Astrocyte (in vitro differentiated cells and primary cell): ENCODE results near the gene C2CD4C. TPM values are rescaled to one million over a fixed set of nuclear protein-coding genes. Genes with fewer than 3 reads are reported as not detected.
"Not testable (repeated sequence)": the region's sequence is repeated elsewhere in the genome, so short reads cannot be mapped to it uniquely, and the experiment has no call there.

Experiments
- DNase-seq: peaks from one replicate; pipeline ENCODE4 v3.0.0-alpha.2; 2010; ENCODE audit warnings: low read depth
- FAIRE-seq: peaks from 2 replicates; lab custom pipeline; 2011; peaks lifted over from hg19 to GRCh38; lab: Jason Lieb, UNC
- H2AFZ ChIP-seq: 2 replicates; pipeline ENCODE4 v1.6.0; 2012; ENCODE audit warnings: low read depth, low read length, inconsistent platforms
- H3K27ac ChIP-seq: 2 replicates; pipeline ENCODE4 v1.5.1; 2011; ENCODE audit warnings: low read depth, low read length, inconsistent platforms
- H3K27me3 ChIP-seq: 2 replicates; pipeline ENCODE4 v1.6.0; 2011; ENCODE audit warnings: low read length, inconsistent platforms; ENCODE audit not compliant: insufficient read depth
- H3K36me3 ChIP-seq: 2 replicates; pipeline ENCODE4 v1.5.1; 2011; ENCODE audit warnings: low read length, inconsistent platforms; ENCODE audit not compliant: insufficient read depth
- H3K4me1 ChIP-seq: 2 replicates; pipeline ENCODE4 v1.5.1; 2011; ENCODE audit warnings: low read length, inconsistent platforms; ENCODE audit not compliant: insufficient read depth
- H3K4me2 ChIP-seq: 2 replicates; pipeline ENCODE4 v1.6.0; 2012; ENCODE audit warnings: low read length, inconsistent platforms
- H3K4me3 ChIP-seq: 2 replicates; pipeline ENCODE4 v1.5.1; 2011; ENCODE audit warnings: low read depth, mild to moderate bottlenecking, low read length, inconsistent platforms; ENCODE audit not compliant: insufficient read depth
- H3K79me2 ChIP-seq: 2 replicates; pipeline ENCODE4 v1.6.0; 2012; ENCODE audit warnings: mild to moderate bottlenecking, low read length, inconsistent platforms; ENCODE audit not compliant: insufficient read depth
- H3K9ac ChIP-seq: 2 replicates; pipeline ENCODE4 v1.6.0; 2012; ENCODE audit warnings: mild to moderate bottlenecking, low read length, inconsistent platforms
- H3K9me3 ChIP-seq: 2 replicates; pipeline ENCODE4 v1.5.1; 2012; ENCODE audit warnings: low read depth, mild to moderate bottlenecking, low read length, inconsistent platforms; ENCODE audit not compliant: insufficient read depth
- H4K20me1 ChIP-seq: 2 replicates; pipeline ENCODE4 v1.6.0; 2012; ENCODE audit warnings: low read length, inconsistent platforms; ENCODE audit not compliant: insufficient read depth
- H3K27ac Mint-ChIP-seq: one replicate; pipeline ENCODE4 v1.8.0; 2021; ENCODE audit warnings: mild to moderate bottlenecking, mixed read lengths; ENCODE audit not compliant: unreplicated experiment
- H3K27me3 Mint-ChIP-seq: one replicate; pipeline ENCODE4 v1.8.0; 2021; ENCODE audit warnings: low read depth, mixed read lengths; ENCODE audit not compliant: unreplicated experiment
- H3K36me3 Mint-ChIP-seq: one replicate; pipeline ENCODE4 v1.8.0; 2021; ENCODE audit warnings: low read depth, mixed read lengths; ENCODE audit not compliant: unreplicated experiment
- H3K4me1 Mint-ChIP-seq: one replicate; pipeline ENCODE4 v1.8.0; 2021; ENCODE audit warnings: low read depth, mixed read lengths; ENCODE audit not compliant: unreplicated experiment
- H3K4me3 Mint-ChIP-seq: one replicate; pipeline ENCODE4 v1.8.0; 2021; ENCODE audit warnings: mild to moderate bottlenecking, moderate library complexity, mixed read lengths; ENCODE audit not compliant: unreplicated experiment
- H3K9me3 Mint-ChIP-seq: one replicate; pipeline ENCODE4 v1.8.0; 2021; ENCODE audit warnings: mild to moderate bottlenecking, mixed read lengths; ENCODE audit not compliant: unreplicated experiment
- EZH2 ChIP-seq: IDR thresholded peaks from 2 replicates; pipeline ENCODE4 v1.6.1; 2012; ENCODE audit warnings: mild to moderate bottlenecking, low read length, inconsistent platforms; ENCODE audit not compliant: insufficient read depth
- total RNA-seq: library from RNA; stranded (reverse); gene quantifications from 2 replicates; pipeline ENCODE4 v1.2.1, GENCODE V29; 2021
- TF ChIP-seq, protein P1 (sequence below): IDR thresholded peaks from 2 replicates; pipeline ENCODE4 v1.5.1; 2011; ENCODE audit warnings: low read depth, mild to moderate bottlenecking, inconsistent platforms, low read length, moderate library complexity; ENCODE audit not compliant: insufficient read depth

Gene C2CD4C
- total RNA-seq, 1 donor from 2014 or later: 3.4 TPM

DNA sequence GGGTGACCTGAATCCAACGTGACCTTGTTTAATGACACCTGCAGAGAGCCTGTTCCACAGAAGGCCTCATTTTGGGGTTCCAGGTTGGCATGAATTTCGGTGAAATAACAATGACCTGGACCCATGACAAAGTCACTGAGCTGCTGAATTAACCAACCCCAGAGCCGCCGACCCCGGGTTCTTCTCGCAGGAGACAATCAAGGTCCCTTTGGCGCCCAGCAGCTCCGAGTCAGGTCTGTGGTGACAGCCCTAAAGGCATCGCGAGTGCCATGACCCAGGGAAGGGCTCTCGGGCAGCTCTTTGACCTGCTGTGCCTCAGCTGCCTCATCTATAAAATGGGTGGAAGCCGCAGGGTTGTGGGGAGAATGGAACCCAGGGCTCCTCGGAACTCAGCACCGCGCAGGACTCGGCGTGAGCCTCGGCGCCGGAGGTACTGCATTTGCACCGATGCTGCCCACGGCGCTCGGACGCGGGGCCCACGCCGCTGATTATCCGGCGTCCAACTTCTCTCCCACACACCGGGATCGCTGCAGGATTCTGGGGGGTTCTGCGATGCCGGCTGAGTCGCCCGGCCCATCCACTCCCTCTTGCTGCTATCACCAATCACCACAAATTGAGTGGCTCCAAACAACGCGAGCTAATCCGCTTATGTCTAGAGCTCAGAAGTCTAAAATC is 46.2 kb upstream of the C2CD4C start:
- H3K27me3 Mint-ChIP-seq: no peaks in the 10 kb centered on the region
- peaks cover 46% of the 10 kb centered on the region for H3K36me3 Mint-ChIP-seq
- H3K79me2 ChIP-seq: no peaks in the 10 kb centered on the region
- H3K9me3 ChIP-seq: peaks cover 13% of the 10 kb centered on the region
- no peak overlapping the region for H3K9ac ChIP-seq
- H3K27me3 ChIP-seq: no peaks in the 10 kb centered on the region
- H3K9me3 Mint-ChIP-seq: peaks cover 10% of the 10 kb centered on the region
- no peak overlapping the region for H3K27ac Mint-ChIP-seq
- no peaks in the 10 kb centered on the region for H3K4me1 Mint-ChIP-seq
- no peak overlapping the region for H3K4me3 ChIP-seq
- DNase-seq: no peak
- no peak overlapping the region for H3K4me2 ChIP-seq
- H3K27ac ChIP-seq: no peak overlapping the region
- no peak overlapping the region for H3K4me3 Mint-ChIP-seq
- FAIRE-seq: no peak
- no peaks in the 10 kb centered on the region for H3K36me3 ChIP-seq
- H2AFZ ChIP-seq: no peak overlapping the region
- peaks cover 5% of the 10 kb centered on the region for H3K4me1 ChIP-seq
- H4K20me1 ChIP-seq: no peaks in the 10 kb centered on the region
- TF ChIP-seq, protein P1, sequence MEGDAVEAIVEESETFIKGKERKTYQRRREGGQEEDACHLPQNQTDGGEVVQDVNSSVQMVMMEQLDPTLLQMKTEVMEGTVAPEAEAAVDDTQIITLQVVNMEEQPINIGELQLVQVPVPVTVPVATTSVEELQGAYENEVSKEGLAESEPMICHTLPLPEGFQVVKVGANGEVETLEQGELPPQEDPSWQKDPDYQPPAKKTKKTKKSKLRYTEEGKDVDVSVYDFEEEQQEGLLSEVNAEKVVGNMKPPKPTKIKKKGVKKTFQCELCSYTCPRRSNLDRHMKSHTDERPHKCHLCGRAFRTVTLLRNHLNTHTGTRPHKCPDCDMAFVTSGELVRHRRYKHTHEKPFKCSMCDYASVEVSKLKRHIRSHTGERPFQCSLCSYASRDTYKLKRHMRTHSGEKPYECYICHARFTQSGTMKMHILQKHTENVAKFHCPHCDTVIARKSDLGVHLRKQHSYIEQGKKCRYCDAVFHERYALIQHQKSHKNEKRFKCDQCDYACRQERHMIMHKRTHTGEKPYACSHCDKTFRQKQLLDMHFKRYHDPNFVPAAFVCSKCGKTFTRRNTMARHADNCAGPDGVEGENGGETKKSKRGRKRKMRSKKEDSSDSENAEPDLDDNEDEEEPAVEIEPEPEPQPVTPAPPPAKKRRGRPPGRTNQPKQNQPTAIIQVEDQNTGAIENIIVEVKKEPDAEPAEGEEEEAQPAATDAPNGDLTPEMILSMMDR: no peak
- no peak for TF ChIP-seq EZH2

DNA sequence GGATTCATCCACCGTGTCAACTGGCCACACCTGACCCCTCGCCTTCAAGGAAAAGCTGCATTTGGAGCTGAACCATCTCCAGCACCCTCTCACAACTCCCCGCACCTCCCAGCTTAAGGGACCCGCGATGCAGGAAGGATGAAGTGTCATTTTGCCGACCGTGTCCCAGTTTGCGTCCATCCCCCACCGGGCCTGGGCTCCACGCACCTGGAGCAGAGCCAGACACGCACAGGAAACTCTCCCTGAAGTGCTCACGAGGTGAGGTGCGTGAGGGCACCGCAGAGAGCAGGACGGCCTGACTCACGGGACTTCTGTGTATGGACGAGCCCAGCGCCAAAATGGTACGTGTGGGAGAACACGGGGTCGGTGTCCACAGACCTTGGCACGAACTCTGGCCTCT is 44.7 kb upstream of the C2CD4C start:
- no peak overlapping the region for H3K27ac Mint-ChIP-seq
- Histone ChIP-seq H3K9me3 (peaks cover 13% of the 10 kb centered on the region), H3K27me3 (no peaks in the 10 kb centered on the region), H2AFZ (no peak overlapping the region), H3K79me2 (no peaks in the 10 kb centered on the region), H3K27ac (no peak overlapping the region), H3K4me2 (no peak overlapping the region), H3K4me1 (no peaks in the 10 kb centered on the region), H3K9ac (no peak overlapping the region), H4K20me1 (no peaks in the 10 kb centered on the region), H3K4me3 (no peak overlapping the region), H3K36me3 (no peaks in the 10 kb centered on the region)
- peaks cover 43% of the 10 kb centered on the region for H3K36me3 Mint-ChIP-seq
- H3K27me3 Mint-ChIP-seq: no peaks in the 10 kb centered on the region
- no peaks in the 10 kb centered on the region for H3K4me1 Mint-ChIP-seq
- H3K4me3 Mint-ChIP-seq: no peak overlapping the region
- peaks cover 10% of the 10 kb centered on the region for H3K9me3 Mint-ChIP-seq
- FAIRE-seq (no peak), DNase-seq (no peak)
- no peak for TF ChIP-seq EZH2

DNA sequence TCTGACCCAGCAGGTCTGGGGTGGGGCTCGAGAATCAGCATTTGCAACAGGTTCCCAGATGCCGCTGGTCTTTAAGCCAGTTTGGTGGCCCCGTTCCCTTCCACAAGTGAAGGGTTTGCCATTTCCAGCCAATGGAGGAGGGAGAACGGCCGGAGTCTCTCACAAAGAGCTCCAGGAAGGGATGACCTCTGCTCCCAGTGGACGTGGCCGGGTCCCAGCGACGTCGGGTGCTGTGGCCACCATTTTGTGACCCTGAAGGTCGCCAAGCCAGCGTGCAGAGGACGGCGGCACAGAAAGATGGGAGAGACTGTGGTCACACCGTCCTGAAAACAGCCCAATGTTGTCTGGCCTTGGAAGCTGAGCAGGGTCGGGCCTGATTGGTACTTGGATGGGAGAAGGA is 43.9 kb upstream of the C2CD4C start:
- no peak for FAIRE-seq
- H3K27me3 ChIP-seq: no peaks in the 10 kb centered on the region
- no peak overlapping the region for H3K27ac ChIP-seq
- Mint-ChIP-seq H3K9me3 (peaks cover 10% of the 10 kb centered on the region), H3K4me3 (no peak overlapping the region), H3K27me3 (no peaks in the 10 kb centered on the region), H3K4me1 (no peaks in the 10 kb centered on the region), H3K36me3 (peaks cover 43% of the 10 kb centered on the region), H3K27ac (no peak overlapping the region)
- no peak overlapping the region for H2AFZ ChIP-seq
- TF ChIP-seq, protein P1: no peak
- TF ChIP-seq EZH2: no peak
- H3K4me3 ChIP-seq: no peak overlapping the region
- no peak for DNase-seq
- H3K9me3 ChIP-seq: peaks cover 13% of the 10 kb centered on the region
- H3K36me3 ChIP-seq: no peaks in the 10 kb centered on the region
- H3K9ac ChIP-seq: no peak overlapping the region
- no peaks in the 10 kb centered on the region for H3K79me2 ChIP-seq
- H3K4me1 ChIP-seq: no peaks in the 10 kb centered on the region
- H4K20me1 ChIP-seq: no peaks in the 10 kb centered on the region
- no peak overlapping the region for H3K4me2 ChIP-seq

DNA sequence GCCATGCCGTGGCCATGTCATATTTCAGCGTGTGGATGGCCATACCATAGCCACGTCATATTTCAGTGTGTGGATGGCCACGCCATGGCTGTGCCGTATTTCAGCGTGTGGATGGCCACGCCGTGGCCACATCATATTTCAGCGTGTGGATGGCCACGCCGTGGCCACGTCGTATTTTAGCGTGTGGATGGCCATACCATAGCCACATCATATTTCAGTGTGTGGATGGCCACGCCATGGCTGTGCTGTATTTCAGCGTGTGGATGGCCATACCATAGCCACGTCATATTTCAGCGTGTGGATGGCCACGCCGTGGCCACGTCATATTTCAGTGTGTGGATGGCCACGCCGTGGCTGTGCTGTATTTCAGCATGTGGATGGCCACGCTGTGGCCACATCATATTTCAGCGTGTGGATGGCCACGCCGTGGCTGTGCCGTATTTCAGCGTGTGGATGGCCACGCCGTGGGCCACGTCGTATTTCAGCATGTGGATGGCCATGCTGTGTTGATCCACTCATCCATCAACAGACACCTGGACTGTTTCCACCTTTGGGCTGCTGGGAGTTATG is 42.0 kb upstream of the C2CD4C start:
- peaks cover 10% of the 10 kb centered on the region for H3K9me3 Mint-ChIP-seq
- not testable (repeated sequence) for H3K9ac ChIP-seq, H3K79me2 ChIP-seq, H3K27me3 ChIP-seq, H3K4me3 Mint-ChIP-seq, H3K4me1 ChIP-seq, H3K4me3 ChIP-seq, DNase-seq, H2AFZ ChIP-seq, H3K27ac ChIP-seq, H3K4me2 ChIP-seq, H3K27me3 Mint-ChIP-seq, H4K20me1 ChIP-seq, H3K36me3 ChIP-seq, FAIRE-seq, H3K4me1 Mint-ChIP-seq, H3K27ac Mint-ChIP-seq
- H3K9me3 ChIP-seq: peaks cover 13% of the 10 kb centered on the region
- H3K36me3 Mint-ChIP-seq: peaks cover 40% of the 10 kb centered on the region
